Omental fat pad (tissue), 4 donors: ENCODE data around the gene MALRD1. TPM values are rescaled to one million over a fixed set of nuclear protein-coding genes. Genes with fewer than 3 reads are reported as not detected.

Experiments used
- ATAC-seq: fragments of 150-250 bp; one replicate; pipeline ENCODE4 v1.9.1; 2016; ENCODE audit warnings: mild to moderate bottlenecking, moderate library complexity; ENCODE audit not compliant: low FRiP score
- DNase-seq: peaks from one replicate; pipeline ENCODE4 v3.0.0-alpha.2; 2019; ENCODE audit warnings: low spot score
- total RNA-seq, 4 donors: library from RNA; depleted of rRNA; stranded (reverse); fragments of >200 nt; gene quantifications; one replicate each; pipeline ENCODE4 v1.1.0, GENCODE V29; 2016
- TF ChIP-seq, protein P1 (sequence below), 3 donors: fragments of 450-650 bp; IDR thresholded peaks; one replicate each; pipeline ENCODE4 v1.5.1; 2016 to 2017; ENCODE audit warnings: antibody characterized with exemption in 3 of 3, mild to moderate bottlenecking in 3 of 3, moderate library complexity in 2 of 3

The MALRD1 gene
- total RNA-seq, 4 donors from 2014 or later, result 0.93 to 2.4 (median 1.4) TPM

DNA sequence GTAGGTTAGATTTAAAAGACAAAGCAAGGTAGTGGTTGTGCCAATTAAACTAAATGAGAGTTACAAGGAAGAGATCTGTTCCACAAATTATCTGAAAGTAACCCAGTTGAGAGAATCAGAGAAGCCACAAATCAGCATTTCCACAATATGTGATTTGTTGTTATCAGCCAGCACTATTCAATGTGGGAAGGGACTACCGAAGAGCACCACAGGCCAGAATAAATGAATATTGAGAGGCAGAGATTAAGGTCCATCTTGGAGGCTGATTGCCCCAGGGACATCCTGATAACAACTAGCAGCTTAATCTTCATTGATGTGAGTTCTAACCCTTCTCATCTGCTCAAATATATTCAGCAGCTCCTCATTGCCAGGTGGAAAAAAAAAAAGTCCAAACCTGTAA, 367.6 kb downstream of the MALRD1 start:
- TF ChIP-seq, protein P1, sequence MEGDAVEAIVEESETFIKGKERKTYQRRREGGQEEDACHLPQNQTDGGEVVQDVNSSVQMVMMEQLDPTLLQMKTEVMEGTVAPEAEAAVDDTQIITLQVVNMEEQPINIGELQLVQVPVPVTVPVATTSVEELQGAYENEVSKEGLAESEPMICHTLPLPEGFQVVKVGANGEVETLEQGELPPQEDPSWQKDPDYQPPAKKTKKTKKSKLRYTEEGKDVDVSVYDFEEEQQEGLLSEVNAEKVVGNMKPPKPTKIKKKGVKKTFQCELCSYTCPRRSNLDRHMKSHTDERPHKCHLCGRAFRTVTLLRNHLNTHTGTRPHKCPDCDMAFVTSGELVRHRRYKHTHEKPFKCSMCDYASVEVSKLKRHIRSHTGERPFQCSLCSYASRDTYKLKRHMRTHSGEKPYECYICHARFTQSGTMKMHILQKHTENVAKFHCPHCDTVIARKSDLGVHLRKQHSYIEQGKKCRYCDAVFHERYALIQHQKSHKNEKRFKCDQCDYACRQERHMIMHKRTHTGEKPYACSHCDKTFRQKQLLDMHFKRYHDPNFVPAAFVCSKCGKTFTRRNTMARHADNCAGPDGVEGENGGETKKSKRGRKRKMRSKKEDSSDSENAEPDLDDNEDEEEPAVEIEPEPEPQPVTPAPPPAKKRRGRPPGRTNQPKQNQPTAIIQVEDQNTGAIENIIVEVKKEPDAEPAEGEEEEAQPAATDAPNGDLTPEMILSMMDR (IDR thresholded peaks at IDR 0.05), result no peak
- ATAC-seq (no peak), DNase-seq (no peak)

DNA sequence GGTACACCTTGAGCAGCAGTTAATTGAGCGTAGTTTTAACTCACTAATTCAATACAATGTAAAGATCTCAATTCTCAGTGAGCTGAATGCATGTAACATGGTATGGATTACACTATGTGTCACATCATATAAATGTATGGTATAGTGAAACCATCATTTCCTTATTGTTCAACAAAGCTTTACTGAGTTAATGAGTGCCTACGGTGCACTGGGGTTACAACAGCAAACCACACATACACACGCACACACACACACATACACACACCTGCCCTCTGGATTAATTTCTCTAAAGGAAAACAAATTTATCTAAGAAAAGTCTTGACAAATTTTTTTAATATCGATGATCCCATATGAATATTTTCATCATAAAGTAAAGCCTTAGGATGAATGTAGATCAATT, 369.1 kb downstream of the MALRD1 start:
- ATAC-seq (no peak), DNase-seq (no peak)
- TF ChIP-seq, protein P1 (IDR thresholded peaks at IDR 0.05), result no peak

DNA sequence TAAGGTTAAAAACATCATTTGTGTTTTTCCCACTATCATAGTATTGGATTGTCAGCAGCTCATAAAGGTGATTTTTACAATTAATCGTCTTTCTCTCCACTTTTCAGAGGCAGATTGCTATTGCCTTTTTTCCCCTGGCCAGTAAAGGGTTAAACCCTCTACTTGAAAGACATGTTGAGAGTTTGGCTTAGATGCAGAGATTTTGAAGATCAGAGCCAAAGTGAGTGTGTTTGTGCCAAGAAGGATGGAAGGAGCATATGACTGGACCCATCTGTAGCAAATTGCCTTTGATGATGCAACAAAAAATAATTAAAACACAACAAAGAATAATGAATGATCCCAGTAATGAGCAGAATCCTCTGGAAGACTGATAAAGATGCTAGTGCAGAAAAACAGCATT, 373.1 kb downstream of the MALRD1 start:
- ATAC-seq (no peak), DNase-seq (no peak)
- TF ChIP-seq, protein P1 (IDR thresholded peaks at IDR 0.05), result no peak

DNA sequence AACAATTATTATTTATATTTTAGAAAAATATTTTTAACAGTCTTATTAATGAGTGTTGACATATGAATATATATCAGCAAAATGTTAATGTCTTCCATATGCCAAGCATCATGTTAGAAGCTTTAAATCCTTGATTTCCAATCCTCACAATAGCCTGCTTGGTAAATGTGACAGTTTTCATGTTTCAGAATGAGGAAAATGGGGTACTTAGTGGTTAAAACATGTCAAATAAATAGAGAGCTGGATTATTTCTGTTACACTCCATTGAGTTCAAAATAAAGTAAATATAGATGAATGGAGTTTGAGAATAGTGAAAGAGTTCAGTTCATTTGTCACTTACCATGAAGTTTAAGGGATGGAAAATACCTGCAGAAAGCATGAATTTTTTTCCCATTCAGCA, 377.4 kb downstream of the MALRD1 start:
- DNase-seq (no peak), ATAC-seq (no peak)
- TF ChIP-seq, protein P1 (IDR thresholded peaks at IDR 0.05), result no peak

DNA sequence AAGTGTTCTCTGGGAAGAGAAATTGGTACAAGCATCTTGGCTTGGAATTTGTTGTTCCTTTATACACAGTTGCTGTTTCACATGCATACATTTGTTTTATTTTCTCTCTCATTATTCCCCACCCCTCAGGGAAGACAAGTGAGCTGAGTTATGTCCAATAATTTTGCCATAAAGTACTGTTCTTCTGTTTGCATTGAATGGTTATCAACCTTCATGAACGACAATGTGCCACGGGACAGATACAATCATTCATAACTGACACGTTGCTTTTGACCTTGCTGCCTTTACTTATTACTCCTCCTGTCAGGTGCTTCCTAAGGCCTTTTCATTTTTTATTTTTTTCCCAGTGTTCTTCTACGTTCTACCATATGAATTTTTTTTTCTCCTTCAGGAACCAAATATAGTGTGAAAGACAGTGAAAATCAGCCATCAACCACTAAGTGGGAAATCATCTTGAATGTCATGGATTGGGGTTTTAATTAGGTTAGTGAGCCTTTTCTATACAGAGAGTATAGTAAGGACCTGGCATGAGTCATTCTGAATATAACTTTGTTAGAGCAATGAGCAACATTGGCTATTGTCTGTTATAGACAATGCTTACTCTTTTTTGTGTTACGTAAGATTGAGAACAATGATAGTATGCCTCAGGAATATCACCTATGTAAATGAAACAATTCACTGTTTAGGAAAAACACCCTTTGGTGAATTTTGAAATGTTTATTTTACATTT, 383.2 kb downstream of the MALRD1 start:
- TF ChIP-seq, protein P1 (IDR thresholded peaks at IDR 0.05), result no peak
- no peak for DNase-seq
- ATAC-seq, result no peak

DNA sequence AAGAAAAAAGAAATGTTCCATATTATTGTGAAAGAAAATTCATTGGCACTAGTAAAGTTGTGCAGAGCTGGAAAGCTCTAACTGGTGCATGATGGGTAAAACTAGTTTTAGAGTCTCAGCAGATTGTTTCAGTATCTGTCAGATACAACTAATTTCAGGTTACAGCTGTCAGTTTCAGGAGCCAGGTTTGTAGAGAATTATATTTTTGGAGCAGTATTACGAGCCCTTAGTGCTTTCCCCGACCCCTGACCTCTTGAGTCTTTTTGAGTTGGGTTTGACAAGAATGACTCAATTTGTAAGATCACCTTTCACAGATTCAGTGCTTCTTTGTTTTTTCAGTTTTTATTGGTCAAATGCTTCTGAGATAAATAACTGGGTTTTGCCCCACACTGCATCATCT, 401.3 kb downstream of the MALRD1 start:
- TF ChIP-seq, protein P1 (IDR thresholded peaks at IDR 0.05), result no peak
- no peak for ATAC-seq
- DNase-seq, result no peak

DNA sequence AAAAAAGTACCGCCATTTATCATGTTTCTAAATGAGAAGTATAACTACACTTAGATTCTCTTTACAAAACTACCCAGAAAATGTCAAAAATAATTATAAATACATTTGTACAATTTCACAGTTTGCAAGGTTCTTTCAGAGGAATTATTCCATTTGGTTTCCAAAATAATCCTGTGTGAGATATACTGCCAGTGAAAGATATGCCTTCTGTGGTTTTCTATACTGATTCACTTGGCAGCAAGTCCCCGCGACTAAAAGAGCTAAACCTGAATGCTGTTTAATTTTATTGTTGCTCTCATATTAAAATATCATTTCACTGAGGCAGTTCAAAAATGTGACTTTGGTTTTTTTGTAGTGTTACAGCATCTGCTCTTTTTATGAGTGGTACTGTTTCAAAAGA, 402.8 kb downstream of the MALRD1 start:
- ATAC-seq (no peak), DNase-seq (no peak)
- TF ChIP-seq, protein P1 (IDR thresholded peaks at IDR 0.05), result no peak
